ENCODE measurements around the gene DUT.

Gene DUT

GRCh38 chr15:48330855-48331795, at the start of gene DUT:
Gene DUT (plus strand): TSS chr15:48331429. CDS start chr15:48331516, 87 bp downstream.
- no peaks in the 10 kb centered on the region for H3K9me3 ChIP-seq (ENCODE audit: control insufficient read depth, low read length)
- H3K27ac ChIP-seq, result peak within 1 kb of the TSS; percentile 95
- H3K79me2 ChIP-seq, result no peaks in the 10 kb centered on the region
- H3K4me1 ChIP-seq, result peaks cover 2% of the 10 kb centered on the region
- H3K27me3 ChIP-seq (ENCODE audit: control insufficient read depth, insufficient read depth, low read length), result no peaks in the 10 kb centered on the region
- TF ChIP-seq CTCF (IDR thresholded peaks at IDR 0.05), result no peak
- peak within 1 kb of the TSS; percentile 86 for H3K4me3 ChIP-seq (ENCODE audit: low read depth, low read length)
- peak within 1 kb of the TSS; percentile 98 for H2AFZ ChIP-seq
- H3K9ac ChIP-seq, result peak within 1 kb of the TSS; percentile 88
- no peaks in the 10 kb centered on the region for H3K36me3 ChIP-seq (ENCODE audit: control insufficient read depth, insufficient read depth, low read length)
- peak within 1 kb of the TSS; percentile 71 for H3K4me2 ChIP-seq (ENCODE audit: low read length)

- Histone ChIP-seq H3K4me1 (no peaks in the 10 kb centered on the region), H3K36me3 (ENCODE audit: control insufficient read depth, insufficient read depth, low read length) (no peaks in the 10 kb centered on the region), H3K4me3 (ENCODE audit: low read depth, low read length) (no peak overlapping the region), H3K4me2 (ENCODE audit: low read length) (no peak overlapping the region), H3K79me2 (no peaks in the 10 kb centered on the region), H3K27ac (no peak overlapping the region), H3K9me3 (ENCODE audit: control insufficient read depth, low read length) (no peaks in the 10 kb centered on the region), H2AFZ (no peak overlapping the region), H3K9ac (no peak overlapping the region), H3K27me3 (ENCODE audit: control insufficient read depth, insufficient read depth, low read length) (no peaks in the 10 kb centered on the region)
- no peak for TF ChIP-seq CTCF (IDR thresholded peaks at IDR 0.05)
Observed at GRCh38 chr15:48281674-48282073, 49.6 kb upstream of the DUT start.

GRCh38 chr15:48282216-48282615, 49.0 kb upstream of the DUT start:
- no peak overlapping the region for H3K9ac ChIP-seq
- no peaks in the 10 kb centered on the region for H3K9me3 ChIP-seq (ENCODE audit: control insufficient read depth, low read length)
- no peaks in the 10 kb centered on the region for H3K36me3 ChIP-seq (ENCODE audit: control insufficient read depth, insufficient read depth, low read length)
- H3K27ac ChIP-seq, result no peak overlapping the region
- TF ChIP-seq CTCF (IDR thresholded peaks at IDR 0.05), result no peak
- no peaks in the 10 kb centered on the region for H3K79me2 ChIP-seq
- no peak overlapping the region for H3K4me2 ChIP-seq (ENCODE audit: low read length)
- H3K4me3 ChIP-seq (ENCODE audit: low read depth, low read length), result no peak overlapping the region
- H3K4me1 ChIP-seq, result no peaks in the 10 kb centered on the region
- H2AFZ ChIP-seq, result no peak overlapping the region
- H3K27me3 ChIP-seq (ENCODE audit: control insufficient read depth, insufficient read depth, low read length), result no peaks in the 10 kb centered on the region

GRCh38 chr15:48283396-48284145, 47.7 kb upstream of the DUT start:
- no peaks in the 10 kb centered on the region for H3K9me3 ChIP-seq (ENCODE audit: control insufficient read depth, low read length)
- no peak overlapping the region for H3K9ac ChIP-seq
- H2AFZ ChIP-seq, result no peak overlapping the region
- no peak overlapping the region for H3K4me2 ChIP-seq (ENCODE audit: low read length)
- TF ChIP-seq CTCF (IDR thresholded peaks at IDR 0.05), result no peak
- H3K36me3 ChIP-seq (ENCODE audit: control insufficient read depth, insufficient read depth, low read length), result no peaks in the 10 kb centered on the region
- H3K4me1 ChIP-seq, result no peaks in the 10 kb centered on the region
- no peak overlapping the region for H3K27ac ChIP-seq
- H3K4me3 ChIP-seq (ENCODE audit: low read depth, low read length), result no peak overlapping the region
- H3K79me2 ChIP-seq, result no peaks in the 10 kb centered on the region
- H3K27me3 ChIP-seq (ENCODE audit: control insufficient read depth, insufficient read depth, low read length), result no peaks in the 10 kb centered on the region
